K562 (cell line): ENCODE data around the gene ABCG1. TPM values are rescaled to one million over a fixed set of nuclear protein-coding genes. Genes with fewer than 3 reads are reported as not detected.

Source experiments
- CCNT2 ChIP-seq: IDR thresholded peaks from 2 replicates; pipeline ENCODE4 v1.6.1; 2011; ENCODE audit warnings: borderline replicate concordance, low read depth, mild to moderate bottlenecking, moderate library complexity, mixed read lengths, low read length; ENCODE audit not compliant: insufficient read length; ENCODE audit errors: extremely low read depth
- RBM17 ChIP-seq: fragments of 200-400 bp; formaldehyde crosslinking; IDR thresholded peaks from 2 replicates; pipeline ENCODE4 v1.6.1; 2017; ENCODE audit warnings: low read depth, mild to moderate bottlenecking, low read length, borderline replicate concordance
- SNIP1 ChIP-seq: fragments of 450-650 bp; IDR thresholded peaks from 2 replicates; pipeline ENCODE4 v1.7.1; 2017; ENCODE audit warnings: low read depth, mild to moderate bottlenecking
- ZKSCAN8 ChIP-seq: fragments of 200-800 bp; sonication (Bioruptor generic); IDR thresholded peaks from 2 replicates; pipeline ENCODE4 v1.6.1; 2016; ENCODE audit warnings: missing genetic modification characterization, missing compliant biosample characterization
- polyA plus RNA-seq, 8 experiments: library from polyadenylated mRNA; depleted of rRNA in 4 of 8; stranded (reverse) in 5 of 8; unstranded in 3 of 8; fragments of >200 nt; fragmentation: Nextera tagmentation in 2 of 8; fragmentation: Illumina TruSeq in 1 of 8; extraction: Ambion mirVana in 2 of 8; extraction: Trizol in 1 of 8; gene quantifications; 2 replicates each; pipeline versions ENCODE4 v1.2.1 to v1.2.3, GENCODE V29; 2011 to 2014; ENCODE audit warnings: inconsistent platforms in 1 of 8, missing spikeins in 1 of 8
- total RNA-seq, 7 experiments: library from RNA; depleted of rRNA in 6 of 7; stranded (reverse); fragments of >200 nt in 6 of 7; fragmentation: Illumina TruSeq in 2 of 7; extraction: Trizol in 2 of 7; gene quantifications; 2 replicates each; pipeline versions ENCODE4 v1.2.1 to v1.2.3, GENCODE V29; 2011 to 2021; ENCODE audit warnings: low replicate concordance in 1 of 7
- TF ChIP-seq, protein P1 (sequence below): fragments of 450-650 bp; IDR thresholded peaks from 2 replicates; pipeline ENCODE4 v1.6.1; 2016; ENCODE audit warnings: low read depth
- TF ChIP-seq, protein P2 (sequence below): fragments of 250-450 bp; sonication (Bioruptor Pico); IDR thresholded peaks from 2 replicates; pipeline ENCODE4 v1.8.0; 2021; ENCODE audit warnings: mild to moderate bottlenecking, moderate library complexity
- TF ChIP-seq, protein P3 (sequence below): fragments of 450-650 bp; formaldehyde crosslinking; IDR thresholded peaks from 2 replicates; pipeline ENCODE4 v1.4.0; 2020; ENCODE audit warnings: mild to moderate bottlenecking, moderate library complexity
- TF ChIP-seq, protein P4 (sequence below): fragments of 200-800 bp; sonication (Bioruptor generic); IDR thresholded peaks from 2 replicates; pipeline ENCODE4 v1.6.1; 2017; ENCODE audit warnings: missing genetic modification characterization, missing compliant biosample characterization
- TF ChIP-seq, protein P5 (sequence below), 2 experiments: fragments of 200-800 bp in 1 of 2; sonication (Bioruptor generic) in 1 of 2; sonication (generic) in 1 of 2; formaldehyde crosslinking in 1 of 2; IDR thresholded peaks in 1 of 2; conservative IDR thresholded peaks in 1 of 2; 2 replicates each; pipeline versions ENCODE4 v1.5.0 to v1.6.1; 2016 to 2020; ENCODE audit warnings: missing compliant biosample characterization in 1 of 2, missing genetic modification characterization in 1 of 2, missing genetic modification reagents in 1 of 2

Gene ABCG1
- total and polyA plus RNA-seq, 9 of the 15 experiments (the other 6 are each of a cell fraction or from before 2014, with no cell fraction given) = 0.04 to 0.09 TPM; not detected in 7

DNA sequence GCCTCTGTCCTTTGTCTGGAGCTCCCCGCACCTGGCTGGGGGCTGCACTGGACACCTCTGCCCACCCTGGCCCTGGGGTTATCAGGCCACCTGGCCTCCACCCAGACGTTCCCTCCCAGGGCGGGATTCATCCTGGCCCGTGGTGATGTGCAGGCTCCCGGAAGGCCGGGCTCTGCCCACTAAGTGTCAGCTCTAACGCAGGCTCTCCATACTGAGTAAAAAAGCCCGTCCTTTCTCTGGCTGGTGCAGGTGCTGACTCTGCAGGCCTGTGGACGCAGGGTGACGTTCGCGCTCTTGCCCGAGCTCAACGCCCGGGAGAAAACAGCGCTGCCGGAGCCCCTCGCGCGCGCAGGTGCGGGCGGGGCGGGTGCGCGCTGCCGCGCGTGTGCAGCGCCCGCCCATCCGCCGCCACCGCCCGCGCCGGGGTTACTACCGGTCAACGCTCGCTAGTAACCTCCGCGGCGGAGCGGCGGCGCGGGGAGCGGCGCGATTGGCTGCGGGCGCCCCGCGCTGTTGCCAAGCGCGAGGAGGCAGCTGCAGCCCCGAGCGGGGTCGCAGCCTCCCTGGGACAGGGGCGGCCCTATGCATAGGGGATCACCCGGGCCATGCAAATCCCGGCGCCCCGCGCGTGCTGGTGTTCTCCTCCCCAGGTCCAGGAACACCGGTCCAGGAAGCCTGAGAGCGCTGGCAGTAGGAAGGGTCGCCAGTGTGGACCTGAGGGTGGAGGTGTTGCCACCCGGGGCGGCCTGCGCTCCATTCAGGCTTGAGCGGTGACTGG is 15.7 kb downstream of the ABCG1 start (continued):
- TF ChIP-seq, protein P1, sequence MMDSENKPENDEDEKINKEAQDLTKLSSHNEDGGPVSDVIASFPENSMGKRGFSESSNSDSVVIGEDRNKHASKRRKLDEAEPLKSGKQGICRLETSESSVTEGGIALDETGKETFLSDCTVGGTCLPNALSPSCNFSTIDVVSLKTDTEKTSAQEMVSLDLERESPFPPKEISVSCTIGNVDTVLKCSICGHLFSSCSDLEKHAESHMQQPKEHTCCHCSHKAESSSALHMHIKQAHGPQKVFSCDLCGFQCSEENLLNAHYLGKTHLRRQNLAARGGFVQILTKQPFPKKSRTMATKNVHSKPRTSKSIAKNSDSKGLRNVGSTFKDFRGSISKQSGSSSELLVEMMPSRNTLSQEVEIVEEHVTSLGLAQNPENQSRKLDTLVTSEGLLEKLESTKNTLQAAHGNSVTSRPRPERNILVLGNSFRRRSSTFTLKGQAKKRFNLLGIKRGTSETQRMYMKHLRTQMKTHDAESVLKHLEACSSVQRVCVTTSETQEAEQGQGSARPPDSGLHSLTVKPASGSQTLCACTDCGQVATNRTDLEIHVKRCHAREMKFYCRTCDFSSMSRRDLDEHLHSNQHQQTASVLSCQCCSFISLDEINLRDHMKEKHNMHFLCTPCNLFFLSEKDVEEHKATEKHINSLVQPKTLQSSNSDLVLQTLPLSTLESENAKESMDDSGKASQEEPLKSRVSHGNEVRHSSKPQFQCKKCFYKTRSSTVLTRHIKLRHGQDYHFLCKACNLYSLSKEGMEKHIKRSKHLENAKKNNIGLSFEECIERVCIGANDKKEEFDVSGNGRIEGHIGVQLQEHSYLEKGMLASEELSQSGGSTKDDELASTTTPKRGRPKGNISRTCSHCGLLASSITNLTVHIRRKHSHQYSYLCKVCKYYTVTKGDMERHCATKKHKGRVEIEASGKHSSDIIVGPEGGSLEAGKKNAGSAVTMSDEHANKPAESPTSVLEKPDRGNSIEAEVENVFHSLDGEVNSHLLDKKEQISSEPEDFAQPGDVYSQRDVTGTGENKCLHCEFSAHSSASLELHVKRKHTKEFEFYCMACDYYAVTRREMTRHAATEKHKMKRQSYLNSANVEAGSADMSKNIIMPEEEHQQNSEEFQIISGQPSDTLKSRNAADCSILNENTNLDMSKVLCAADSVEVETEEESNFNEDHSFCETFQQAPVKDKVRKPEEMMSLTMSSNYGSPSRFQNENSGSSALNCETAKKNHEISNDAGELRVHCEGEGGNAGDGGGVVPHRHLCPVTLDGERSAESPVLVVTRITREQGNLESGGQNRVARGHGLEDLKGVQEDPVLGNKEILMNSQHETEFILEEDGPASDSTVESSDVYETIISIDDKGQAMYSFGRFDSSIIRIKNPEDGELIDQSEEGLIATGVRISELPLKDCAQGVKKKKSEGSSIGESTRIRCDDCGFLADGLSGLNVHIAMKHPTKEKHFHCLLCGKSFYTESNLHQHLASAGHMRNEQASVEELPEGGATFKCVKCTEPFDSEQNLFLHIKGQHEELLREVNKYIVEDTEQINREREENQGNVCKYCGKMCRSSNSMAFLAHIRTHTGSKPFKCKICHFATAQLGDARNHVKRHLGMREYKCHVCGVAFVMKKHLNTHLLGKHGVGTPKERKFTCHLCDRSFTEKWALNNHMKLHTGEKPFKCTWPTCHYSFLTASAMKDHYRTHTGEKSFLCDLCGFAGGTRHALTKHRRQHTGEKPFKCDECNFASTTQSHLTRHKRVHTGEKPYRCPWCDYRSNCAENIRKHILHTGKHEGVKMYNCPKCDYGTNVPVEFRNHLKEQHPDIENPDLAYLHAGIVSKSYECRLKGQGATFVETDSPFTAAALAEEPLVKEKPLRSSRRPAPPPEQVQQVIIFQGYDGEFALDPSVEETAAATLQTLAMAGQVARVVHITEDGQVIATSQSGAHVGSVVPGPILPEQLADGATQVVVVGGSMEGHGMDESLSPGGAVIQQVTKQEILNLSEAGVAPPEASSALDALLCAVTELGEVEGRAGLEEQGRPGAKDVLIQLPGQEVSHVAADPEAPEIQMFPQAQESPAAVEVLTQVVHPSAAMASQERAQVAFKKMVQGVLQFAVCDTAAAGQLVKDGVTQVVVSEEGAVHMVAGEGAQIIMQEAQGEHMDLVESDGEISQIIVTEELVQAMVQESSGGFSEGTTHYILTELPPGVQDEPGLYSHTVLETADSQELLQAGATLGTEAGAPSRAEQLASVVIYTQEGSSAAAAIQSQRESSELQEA = no peak
- TF ChIP-seq RBM17 = no peak
- TF ChIP-seq, protein P2, sequence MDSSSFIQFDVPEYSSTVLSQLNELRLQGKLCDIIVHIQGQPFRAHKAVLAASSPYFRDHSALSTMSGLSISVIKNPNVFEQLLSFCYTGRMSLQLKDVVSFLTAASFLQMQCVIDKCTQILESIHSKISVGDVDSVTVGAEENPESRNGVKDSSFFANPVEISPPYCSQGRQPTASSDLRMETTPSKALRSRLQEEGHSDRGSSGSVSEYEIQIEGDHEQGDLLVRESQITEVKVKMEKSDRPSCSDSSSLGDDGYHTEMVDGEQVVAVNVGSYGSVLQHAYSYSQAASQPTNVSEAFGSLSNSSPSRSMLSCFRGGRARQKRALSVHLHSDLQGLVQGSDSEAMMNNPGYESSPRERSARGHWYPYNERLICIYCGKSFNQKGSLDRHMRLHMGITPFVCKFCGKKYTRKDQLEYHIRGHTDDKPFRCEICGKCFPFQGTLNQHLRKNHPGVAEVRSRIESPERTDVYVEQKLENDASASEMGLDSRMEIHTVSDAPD (CRISPR knock-in tag) = no peak
- TF ChIP-seq, protein P3, sequence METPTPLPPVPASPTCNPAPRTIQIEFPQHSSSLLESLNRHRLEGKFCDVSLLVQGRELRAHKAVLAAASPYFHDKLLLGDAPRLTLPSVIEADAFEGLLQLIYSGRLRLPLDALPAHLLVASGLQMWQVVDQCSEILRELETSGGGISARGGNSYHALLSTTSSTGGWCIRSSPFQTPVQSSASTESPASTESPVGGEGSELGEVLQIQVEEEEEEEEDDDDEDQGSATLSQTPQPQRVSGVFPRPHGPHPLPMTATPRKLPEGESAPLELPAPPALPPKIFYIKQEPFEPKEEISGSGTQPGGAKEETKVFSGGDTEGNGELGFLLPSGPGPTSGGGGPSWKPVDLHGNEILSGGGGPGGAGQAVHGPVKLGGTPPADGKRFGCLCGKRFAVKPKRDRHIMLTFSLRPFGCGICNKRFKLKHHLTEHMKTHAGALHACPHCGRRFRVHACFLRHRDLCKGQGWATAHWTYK (CRISPR knock-in tag) = 0 out of 2 replicates have a peak, but pooled peaks have one; percentile 52
- TF ChIP-seq CCNT2 = peak; percentile 22
- no peak for TF ChIP-seq SNIP1
- TF ChIP-seq, protein P4, sequence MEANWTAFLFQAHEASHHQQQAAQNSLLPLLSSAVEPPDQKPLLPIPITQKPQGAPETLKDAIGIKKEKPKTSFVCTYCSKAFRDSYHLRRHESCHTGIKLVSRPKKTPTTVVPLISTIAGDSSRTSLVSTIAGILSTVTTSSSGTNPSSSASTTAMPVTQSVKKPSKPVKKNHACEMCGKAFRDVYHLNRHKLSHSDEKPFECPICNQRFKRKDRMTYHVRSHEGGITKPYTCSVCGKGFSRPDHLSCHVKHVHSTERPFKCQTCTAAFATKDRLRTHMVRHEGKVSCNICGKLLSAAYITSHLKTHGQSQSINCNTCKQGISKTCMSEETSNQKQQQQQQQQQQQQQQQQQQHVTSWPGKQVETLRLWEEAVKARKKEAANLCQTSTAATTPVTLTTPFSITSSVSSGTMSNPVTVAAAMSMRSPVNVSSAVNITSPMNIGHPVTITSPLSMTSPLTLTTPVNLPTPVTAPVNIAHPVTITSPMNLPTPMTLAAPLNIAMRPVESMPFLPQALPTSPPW (CRISPR knock-in tag) = peak; percentile 56; the same call in 1 of the 2 replicates
- no peak for TF ChIP-seq ZKSCAN8 (CRISPR knock-in tag)
- TF ChIP-seq, protein P5, sequence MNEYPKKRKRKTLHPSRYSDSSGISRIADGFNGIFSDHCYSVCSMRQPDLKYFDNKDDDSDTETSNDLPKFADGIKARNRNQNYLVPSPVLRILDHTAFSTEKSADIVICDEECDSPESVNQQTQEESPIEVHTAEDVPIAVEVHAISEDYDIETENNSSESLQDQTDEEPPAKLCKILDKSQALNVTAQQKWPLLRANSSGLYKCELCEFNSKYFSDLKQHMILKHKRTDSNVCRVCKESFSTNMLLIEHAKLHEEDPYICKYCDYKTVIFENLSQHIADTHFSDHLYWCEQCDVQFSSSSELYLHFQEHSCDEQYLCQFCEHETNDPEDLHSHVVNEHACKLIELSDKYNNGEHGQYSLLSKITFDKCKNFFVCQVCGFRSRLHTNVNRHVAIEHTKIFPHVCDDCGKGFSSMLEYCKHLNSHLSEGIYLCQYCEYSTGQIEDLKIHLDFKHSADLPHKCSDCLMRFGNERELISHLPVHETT (CRISPR knock-in tag; conservative IDR thresholded peaks at IDR 0.05 in 1 of 2, IDR thresholded peaks at IDR 0.05 in 1 of 2) = 0 out of 4 replicates have a peak, but pooled peaks of 1 of the 2 experiments have one; percentile 30
